ENCODE measurements around the gene RAB3GAP1.

DNA sequence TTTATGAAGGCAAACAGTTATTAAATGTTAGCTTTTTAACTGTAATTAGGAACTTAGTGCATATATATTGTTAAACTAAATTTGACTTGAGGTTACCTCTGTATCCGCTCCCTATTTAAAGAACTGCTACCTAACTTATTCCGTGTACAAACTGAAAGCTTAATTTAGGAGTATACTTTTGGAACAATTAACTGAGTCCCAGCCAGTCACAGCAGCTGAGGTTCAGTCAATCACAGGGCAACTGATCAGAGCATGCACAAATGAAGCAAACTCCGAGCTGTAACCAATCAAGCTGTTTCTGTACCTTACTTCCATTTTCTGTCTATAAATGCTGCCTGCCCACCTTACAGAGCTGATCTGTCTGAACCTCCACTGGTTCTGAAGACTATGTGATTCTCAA, 61.2 kb downstream of the RAB3GAP1 start:
- TF ChIP-seq, protein P1, sequence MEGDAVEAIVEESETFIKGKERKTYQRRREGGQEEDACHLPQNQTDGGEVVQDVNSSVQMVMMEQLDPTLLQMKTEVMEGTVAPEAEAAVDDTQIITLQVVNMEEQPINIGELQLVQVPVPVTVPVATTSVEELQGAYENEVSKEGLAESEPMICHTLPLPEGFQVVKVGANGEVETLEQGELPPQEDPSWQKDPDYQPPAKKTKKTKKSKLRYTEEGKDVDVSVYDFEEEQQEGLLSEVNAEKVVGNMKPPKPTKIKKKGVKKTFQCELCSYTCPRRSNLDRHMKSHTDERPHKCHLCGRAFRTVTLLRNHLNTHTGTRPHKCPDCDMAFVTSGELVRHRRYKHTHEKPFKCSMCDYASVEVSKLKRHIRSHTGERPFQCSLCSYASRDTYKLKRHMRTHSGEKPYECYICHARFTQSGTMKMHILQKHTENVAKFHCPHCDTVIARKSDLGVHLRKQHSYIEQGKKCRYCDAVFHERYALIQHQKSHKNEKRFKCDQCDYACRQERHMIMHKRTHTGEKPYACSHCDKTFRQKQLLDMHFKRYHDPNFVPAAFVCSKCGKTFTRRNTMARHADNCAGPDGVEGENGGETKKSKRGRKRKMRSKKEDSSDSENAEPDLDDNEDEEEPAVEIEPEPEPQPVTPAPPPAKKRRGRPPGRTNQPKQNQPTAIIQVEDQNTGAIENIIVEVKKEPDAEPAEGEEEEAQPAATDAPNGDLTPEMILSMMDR (IDR thresholded peaks at IDR 0.05; ENCODE audit: insufficient read depth, low read depth, low read length), result no peak
- no peak for TF ChIP-seq EZH2 (IDR thresholded peaks at IDR 0.05; ENCODE audit: insufficient read depth, low read length)
